Measurements from ENCODE around the gene PDE6A. TPM values are rescaled to one million over a fixed set of nuclear protein-coding genes. Genes with fewer than 3 reads are reported as not detected.

Gene PDE6A
- total RNA-seq, 1 experiment from 2014 or later, result not detected

DNA sequence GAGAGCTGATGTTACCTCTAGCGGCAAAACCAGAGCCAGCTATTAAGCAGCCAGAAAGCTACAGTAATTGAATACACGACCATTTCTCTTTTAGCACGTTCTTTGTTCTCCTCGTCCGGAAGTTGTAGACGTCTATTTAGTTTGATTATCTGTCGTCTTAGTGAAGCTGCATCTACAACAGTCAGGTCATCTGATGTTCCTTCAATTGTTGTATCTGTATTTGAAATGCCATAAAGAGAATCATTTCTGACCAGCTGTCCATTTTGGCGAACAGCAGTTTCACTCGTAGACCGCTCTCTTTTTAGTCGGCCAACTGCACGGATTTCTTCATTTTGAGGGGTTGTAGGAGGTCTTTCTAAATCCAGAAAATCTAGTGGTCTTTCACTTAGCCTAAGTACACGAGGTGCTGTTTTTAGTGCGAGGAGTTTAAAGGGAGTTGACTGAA lies 12.6 kb downstream of the PDE6A start:
- Histone ChIP-seq H2BK20ac (ENCODE audit: low read depth, low read length, poor library complexity, severe bottlenecking) (no peak overlapping the region), H4K91ac (ENCODE audit: insufficient read length, low read depth, low read length) (no peak overlapping the region), H3K23me2 (ENCODE audit: insufficient read length, low read depth, low read length, poor library complexity, severe bottlenecking) (no peaks in the 10 kb centered on the region), H4K8ac (replicated peaks; ENCODE audit: insufficient read length, low read depth, low read length) (no peak overlapping the region), H3K27me3 (ENCODE audit: insufficient read depth, low read length) (no peaks in the 10 kb centered on the region; the same call in 1 of the 2 replicates), H3K4me2 (ENCODE audit: insufficient read depth, insufficient read length, low read length) (no peak overlapping the region), H4K20me1 (ENCODE audit: control insufficient read depth, insufficient read depth, insufficient read length) (no peaks in the 10 kb centered on the region), H3K4ac (ENCODE audit: low read depth, low read length) (no peak overlapping the region), H2AFZ (ENCODE audit: low read length) (no peak overlapping the region), H2BK5ac (ENCODE audit: insufficient read length, low read length) (no peak overlapping the region), H3K56ac (ENCODE audit: insufficient read length, low read depth, low read length) (no peak overlapping the region), H3K9ac (ENCODE audit: extremely low read depth, insufficient read length, low read length) (no peak overlapping the region), H2BK12ac (ENCODE audit: insufficient read length, low read depth, low read length) (no peak overlapping the region), H3T11ph (ENCODE audit: low read length) (no peak overlapping the region), H3K27ac (ENCODE audit: insufficient read length, low read depth, low read length) (no peak overlapping the region), H3K79me1 (ENCODE audit: insufficient read depth, low read depth, low read length, poor library complexity, severe bottlenecking) (no peaks in the 10 kb centered on the region), H2BK120ac (ENCODE audit: low read depth, low read length, poor library complexity, severe bottlenecking) (no peak overlapping the region), H3K18ac (ENCODE audit: insufficient read length, low read depth, low read length) (no peak overlapping the region), H2AK5ac (ENCODE audit: insufficient read length, low read length) (no peak overlapping the region), H2BK15ac (ENCODE audit: low read depth, low read length) (no peak overlapping the region), H3K9me3 (ENCODE audit: control insufficient read depth, low read depth, low read length) (no peaks in the 10 kb centered on the region), H4K5ac (ENCODE audit: insufficient read length, low read depth, low read length) (no peak overlapping the region), H3K14ac (ENCODE audit: insufficient read depth, low read length) (no peak overlapping the region), H3K4me1 (ENCODE audit: insufficient read depth, low read length) (no peaks in the 10 kb centered on the region), H3K79me2 (ENCODE audit: insufficient read depth, low read length) (no peaks in the 10 kb centered on the region), H3K23ac (ENCODE audit: insufficient read length, low read depth, low read length) (no peak overlapping the region)
- DNase-seq, result no peak
- no peak overlapping the region for H3K4me3 Mint-ChIP-seq
- no peak overlapping the region for H3K27ac Mint-ChIP-seq
- H3K4me1 Mint-ChIP-seq, result no peaks in the 10 kb centered on the region
- no CpG with 5 or more reads among the region's 14 CpGs for whole genome bisulfite sequencing (ENCODE audit: extremely low coverage, insufficient read length, low lambda C conversion rate)
- H3K9me3 Mint-ChIP-seq, result no peaks in the 10 kb centered on the region
- H3K36me3 Mint-ChIP-seq (ENCODE audit: insufficient read depth in 1 of 3, low read depth in 3 of 3), result no peaks in the 10 kb centered on the region
- peaks cover 24% of the 10 kb centered on the region for H3K27me3 Mint-ChIP-seq (ENCODE audit: low read depth)
- TF ChIP-seq, protein P1, sequence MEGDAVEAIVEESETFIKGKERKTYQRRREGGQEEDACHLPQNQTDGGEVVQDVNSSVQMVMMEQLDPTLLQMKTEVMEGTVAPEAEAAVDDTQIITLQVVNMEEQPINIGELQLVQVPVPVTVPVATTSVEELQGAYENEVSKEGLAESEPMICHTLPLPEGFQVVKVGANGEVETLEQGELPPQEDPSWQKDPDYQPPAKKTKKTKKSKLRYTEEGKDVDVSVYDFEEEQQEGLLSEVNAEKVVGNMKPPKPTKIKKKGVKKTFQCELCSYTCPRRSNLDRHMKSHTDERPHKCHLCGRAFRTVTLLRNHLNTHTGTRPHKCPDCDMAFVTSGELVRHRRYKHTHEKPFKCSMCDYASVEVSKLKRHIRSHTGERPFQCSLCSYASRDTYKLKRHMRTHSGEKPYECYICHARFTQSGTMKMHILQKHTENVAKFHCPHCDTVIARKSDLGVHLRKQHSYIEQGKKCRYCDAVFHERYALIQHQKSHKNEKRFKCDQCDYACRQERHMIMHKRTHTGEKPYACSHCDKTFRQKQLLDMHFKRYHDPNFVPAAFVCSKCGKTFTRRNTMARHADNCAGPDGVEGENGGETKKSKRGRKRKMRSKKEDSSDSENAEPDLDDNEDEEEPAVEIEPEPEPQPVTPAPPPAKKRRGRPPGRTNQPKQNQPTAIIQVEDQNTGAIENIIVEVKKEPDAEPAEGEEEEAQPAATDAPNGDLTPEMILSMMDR (conservative IDR thresholded peaks at IDR 0.05), result no peak
